Neural progenitor cell (in vitro differentiated cells): Measurements from ENCODE around the gene SERPINE1.

ENCODE experiments used
- CTCF ChIP-seq: fragments of 200-600 bp; sonication (generic); IDR thresholded peaks from 2 replicates; pipeline ENCODE4 v1.5.1; 2017; ENCODE audit warnings: antibody characterized with exemption, mild to moderate bottlenecking
- EZH2 ChIP-seq: fragments of 200-600 bp; sonication (generic); IDR thresholded peaks from 2 replicates; pipeline ENCODE4 v1.6.1; 2017; ENCODE audit warnings: antibody characterized with exemption, mild to moderate bottlenecking, moderate library complexity
- EZH2phosphoT487 ChIP-seq: fragments of 200-600 bp; sonication (generic); IDR thresholded peaks from 2 replicates; pipeline ENCODE4 v1.6.1; 2017; ENCODE audit warnings: antibody characterized with exemption

GRCh38 chr7:101120315-101120714 is 6.6 kb upstream of the SERPINE1 start:
- no peak for TF ChIP-seq CTCF
- TF ChIP-seq EZH2phosphoT487 = no peak
- TF ChIP-seq EZH2 = no peak
